DND-41 (cell line): ENCODE measurements around the gene SMIM35.
A peak's percentile ranks its signal among the peaks of the same experiment; 100 is the strongest.

Experiments used
- ATAC-seq: fragments of 200-7000 bp; cut with Tn5 transposase; 3 replicates; pipeline ENCODE4 v1.9.1; 2021; ENCODE audit warnings: low read depth; ENCODE audit not compliant: insufficient read depth
- DNase-seq: peaks from one replicate; pipeline ENCODE4 v3.0.0-alpha.2; 2020
- H2AFZ ChIP-seq: 2 replicates; pipeline ENCODE4 v1.6.0; 2012; ENCODE audit warnings: low read depth, low read length
- H3K27ac ChIP-seq: 2 replicates; pipeline ENCODE4 v1.5.1; 2012; ENCODE audit warnings: low read length, inconsistent platforms
- H3K27me3 ChIP-seq: fragments of 200-600 bp; sonication (generic); 2 replicates; pipeline ENCODE4 v1.6.0; 2012; ENCODE audit warnings: low read length, mild to moderate bottlenecking, inconsistent platforms; ENCODE audit not compliant: insufficient read depth, poor library complexity
- H3K36me3 ChIP-seq: 2 replicates; pipeline ENCODE4 v1.5.1; 2012; ENCODE audit warnings: low read length, inconsistent platforms; ENCODE audit not compliant: insufficient read depth
- H3K4me1 ChIP-seq: 2 replicates; pipeline ENCODE4 v1.5.1; 2012; ENCODE audit warnings: mild to moderate bottlenecking, low read length; ENCODE audit not compliant: insufficient read depth
- H3K4me2 ChIP-seq: 2 replicates; pipeline ENCODE4 v1.6.0; 2012; ENCODE audit warnings: mild to moderate bottlenecking, moderate library complexity, low read length, inconsistent platforms; ENCODE audit not compliant: insufficient read depth
- H3K4me3 ChIP-seq, 2 experiments: fragments of 200-600 bp in 1 of 2; shearing (Covaris generic) in 1 of 2; 2 replicates each; pipeline ENCODE4 v1.5.1; 2012 to 2016; ENCODE audit warnings: inconsistent platforms in 2 of 2, low read length in 2 of 2, mild to moderate bottlenecking in 2 of 2, low read depth in 1 of 2, moderate library complexity in 1 of 2
- H3K79me2 ChIP-seq: 2 replicates; pipeline ENCODE4 v1.6.0; 2012; ENCODE audit warnings: low read length, inconsistent platforms; ENCODE audit not compliant: insufficient read depth
- H3K9ac ChIP-seq: 2 replicates; pipeline ENCODE4 v1.6.0; 2012; ENCODE audit warnings: low read depth, mild to moderate bottlenecking, inconsistent platforms, low read length, moderate library complexity
- H3K9me3 ChIP-seq: 2 replicates; pipeline ENCODE4 v1.5.1; 2012; ENCODE audit warnings: low read length, moderate library complexity, mild to moderate bottlenecking, inconsistent platforms; ENCODE audit not compliant: insufficient read depth, severe bottlenecking
- H4K20me1 ChIP-seq: 2 replicates; pipeline ENCODE4 v1.6.0; 2012; ENCODE audit warnings: low read length; ENCODE audit not compliant: insufficient read depth
- CTCF ChIP-seq: IDR thresholded peaks from 2 replicates; pipeline ENCODE4 v1.5.1; 2012; ENCODE audit warnings: borderline replicate concordance, low read length, moderate library complexity, mild to moderate bottlenecking; ENCODE audit not compliant: poor library complexity, severe bottlenecking; ENCODE audit errors: extremely low read depth
- EZH2 ChIP-seq: IDR thresholded peaks from 3 replicates; pipeline ENCODE4 v1.6.1; 2012; ENCODE audit warnings: borderline replicate concordance, low read depth, mild to moderate bottlenecking, moderate library complexity, low read length, inconsistent platforms; ENCODE audit not compliant: severe bottlenecking

The SMIM35 gene

GRCh38 chr11:117969160-117969991, 117.4 kb downstream of the SMIM35 start:
- no peak overlapping the region for H2AFZ ChIP-seq

GRCh38 chr11:117966908-117967307, 119.9 kb downstream of the SMIM35 start:
- TF ChIP-seq CTCF, result no peak
- TF ChIP-seq EZH2, result no peak
- Histone ChIP-seq H2AFZ (no peak overlapping the region), H3K4me3 (no peak overlapping the region), H3K27ac (no peak overlapping the region), H3K9ac (no peak overlapping the region), H3K79me2 (no peaks in the 10 kb centered on the region), H3K4me2 (no peak overlapping the region), H3K4me1 (peaks cover 16% of the 10 kb centered on the region), H4K20me1 (no peaks in the 10 kb centered on the region), H3K36me3 (no peaks in the 10 kb centered on the region), H3K9me3 (no peaks in the 10 kb centered on the region), H3K27me3 (no peaks in the 10 kb centered on the region)
- no peak for DNase-seq
- no peak for ATAC-seq

More at GRCh38 chr11:117969160-117969991, 117.4 kb downstream of the SMIM35 start:
- Histone ChIP-seq H3K4me1 (peaks cover 16% of the 10 kb centered on the region), H4K20me1 (no peaks in the 10 kb centered on the region), H3K27ac (no peak overlapping the region), H3K4me3 (no peak overlapping the region), H3K79me2 (no peaks in the 10 kb centered on the region), H3K36me3 (no peaks in the 10 kb centered on the region), H3K9ac (no peak overlapping the region), H3K27me3 (no peaks in the 10 kb centered on the region), H3K4me2 (no peak overlapping the region), H3K9me3 (no peaks in the 10 kb centered on the region)
- DNase-seq (peak; percentile 3), ATAC-seq (no peak)
- TF ChIP-seq CTCF, result no peak
- TF ChIP-seq EZH2, result no peak

DNA sequence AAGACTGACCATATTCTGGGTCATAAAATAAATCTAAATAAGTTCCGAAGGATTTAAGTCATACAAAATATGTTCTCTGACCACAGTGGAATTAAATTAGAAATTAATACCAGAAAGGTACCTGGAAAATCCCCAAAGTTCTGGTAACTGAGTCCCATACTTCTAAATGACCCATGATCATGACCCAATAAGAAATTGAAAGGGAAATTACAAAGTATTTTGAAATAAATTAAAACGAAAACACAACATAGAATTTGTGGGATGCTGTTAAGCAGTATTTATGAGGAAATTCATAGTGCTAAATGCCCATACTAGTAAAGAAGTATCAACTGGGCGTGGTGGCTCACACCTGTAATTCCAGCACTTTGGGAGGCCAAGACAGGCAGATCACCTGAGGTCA, 123.9 kb downstream of the SMIM35 start:
- no peaks in the 10 kb centered on the region for H3K27me3 ChIP-seq
- no peaks in the 10 kb centered on the region for H4K20me1 ChIP-seq
- no peak overlapping the region for H2AFZ ChIP-seq
- ATAC-seq, result no peak
- no peaks in the 10 kb centered on the region for H3K4me1 ChIP-seq
- no peak overlapping the region for H3K9ac ChIP-seq
- H3K36me3 ChIP-seq, result no peaks in the 10 kb centered on the region
- no peak overlapping the region for H3K4me2 ChIP-seq
- H3K79me2 ChIP-seq, result no peaks in the 10 kb centered on the region
- H3K9me3 ChIP-seq, result no peaks in the 10 kb centered on the region
- H3K4me3 ChIP-seq, result no peak overlapping the region
- TF ChIP-seq CTCF, result no peak
- no peak for TF ChIP-seq EZH2
- DNase-seq, result no peak
- no peak overlapping the region for H3K27ac ChIP-seq
